DND-41 (cell line): ENCODE results near the gene PDCD4.

Source experiments
- CTCF ChIP-seq: IDR thresholded peaks from 2 replicates; pipeline ENCODE4 v1.5.1; 2012; ENCODE audit warnings: borderline replicate concordance, low read length, moderate library complexity, mild to moderate bottlenecking; ENCODE audit not compliant: poor library complexity, severe bottlenecking; ENCODE audit errors: extremely low read depth
- EZH2 ChIP-seq: IDR thresholded peaks from 3 replicates; pipeline ENCODE4 v1.6.1; 2012; ENCODE audit warnings: borderline replicate concordance, low read depth, mild to moderate bottlenecking, moderate library complexity, low read length, inconsistent platforms; ENCODE audit not compliant: severe bottlenecking

GRCh38 chr10:110881905-110882304 lies 10.2 kb downstream of the PDCD4 start:
- TF ChIP-seq CTCF (no peak), EZH2 (no peak)
